ENCODE results near the gene MIXL1. TPM values are rescaled to one million over a fixed set of nuclear protein-coding genes. Genes with fewer than 3 reads are reported as not detected.
"Not testable (repeated sequence)": the region's sequence is repeated elsewhere in the genome, so short reads cannot be mapped to it uniquely, and the experiment has no call there.

The MIXL1 gene
- polyA plus RNA-seq, 1 donor, result 0.28 TPM

GRCh38 chr1:226201029-226201593 is 22.4 kb upstream of the MIXL1 start:
- 100% methylated on average over 1 of the region's 5 CpGs for WGBS (ENCODE audit: insufficient coverage, low lambda C conversion rate)
- no peaks in the 10 kb centered on the region for H3K9me3 ChIP-seq (ENCODE audit: control insufficient read depth, low read depth, low read length)
- H3K27me3 ChIP-seq (ENCODE audit: control insufficient read depth, insufficient read depth, low read length), result no peaks in the 10 kb centered on the region
- H3K4me3 ChIP-seq (ENCODE audit: low read length), result no peak overlapping the region
- no peaks in the 10 kb centered on the region for H3K36me3 ChIP-seq (ENCODE audit: control insufficient read depth, insufficient read depth, low read length)
- no peaks in the 10 kb centered on the region for H3K4me1 ChIP-seq (ENCODE audit: control insufficient read depth, insufficient read depth, low read length)
- DNase-seq, result no peak
- no peak overlapping the region for H3K27ac ChIP-seq (ENCODE audit: low read length)

GRCh38 chr1:226202246-226202645 is 21.2 kb upstream of the MIXL1 start:
- H3K4me1 ChIP-seq (ENCODE audit: control insufficient read depth, insufficient read depth, low read length), result no peaks in the 10 kb centered on the region
- H3K27ac ChIP-seq (ENCODE audit: low read length), result no peak overlapping the region
- H3K4me3 ChIP-seq (ENCODE audit: low read length), result no peak overlapping the region
- no peaks in the 10 kb centered on the region for H3K9me3 ChIP-seq (ENCODE audit: control insufficient read depth, low read depth, low read length)
- no peak for DNase-seq
- no peaks in the 10 kb centered on the region for H3K27me3 ChIP-seq (ENCODE audit: control insufficient read depth, insufficient read depth, low read length)
- H3K36me3 ChIP-seq (ENCODE audit: control insufficient read depth, insufficient read depth, low read length), result no peaks in the 10 kb centered on the region
- WGBS (ENCODE audit: insufficient coverage, low lambda C conversion rate), result 100% methylated on average over 1 of the region's 3 CpGs

GRCh38 chr1:226202666-226203065 is 20.8 kb upstream of the MIXL1 start:
- H3K36me3 ChIP-seq (ENCODE audit: control insufficient read depth, insufficient read depth, low read length); H3K27ac ChIP-seq (ENCODE audit: low read length); H3K27me3 ChIP-seq (ENCODE audit: control insufficient read depth, insufficient read depth, low read length); DNase-seq; H3K4me1 ChIP-seq (ENCODE audit: control insufficient read depth, insufficient read depth, low read length); H3K4me3 ChIP-seq (ENCODE audit: low read length); H3K9me3 ChIP-seq (ENCODE audit: control insufficient read depth, low read depth, low read length): not testable (repeated sequence)
- WGBS (ENCODE audit: insufficient coverage, low lambda C conversion rate), result no CpG with 5 or more reads among the region's 6 CpGs

GRCh38 chr1:226203240-226203639 is 20.2 kb upstream of the MIXL1 start:
- Histone ChIP-seq H3K27ac (ENCODE audit: low read length) (no peak overlapping the region), H3K4me3 (ENCODE audit: low read length) (no peak overlapping the region), H3K9me3 (ENCODE audit: control insufficient read depth, low read depth, low read length) (no peaks in the 10 kb centered on the region), H3K4me1 (ENCODE audit: control insufficient read depth, insufficient read depth, low read length) (no peaks in the 10 kb centered on the region), H3K27me3 (ENCODE audit: control insufficient read depth, insufficient read depth, low read length) (no peaks in the 10 kb centered on the region), H3K36me3 (ENCODE audit: control insufficient read depth, insufficient read depth, low read length) (no peaks in the 10 kb centered on the region)
- no CpG with 5 or more reads among the region's 1 CpG for WGBS (ENCODE audit: insufficient coverage, low lambda C conversion rate)
- no peak for DNase-seq

GRCh38 chr1:226203655-226204054 is 19.8 kb upstream of the MIXL1 start:
- Histone ChIP-seq H3K27ac (ENCODE audit: low read length) (no peak overlapping the region), H3K36me3 (ENCODE audit: control insufficient read depth, insufficient read depth, low read length) (no peaks in the 10 kb centered on the region), H3K4me1 (ENCODE audit: control insufficient read depth, insufficient read depth, low read length) (no peaks in the 10 kb centered on the region), H3K9me3 (ENCODE audit: control insufficient read depth, low read depth, low read length) (no peaks in the 10 kb centered on the region), H3K4me3 (ENCODE audit: low read length) (no peak overlapping the region), H3K27me3 (ENCODE audit: control insufficient read depth, insufficient read depth, low read length) (no peaks in the 10 kb centered on the region)
- no CpG with 5 or more reads among the region's 4 CpGs for WGBS (ENCODE audit: insufficient coverage, low lambda C conversion rate)
- no peak for DNase-seq

GRCh38 chr1:226204198-226204597 is 19.3 kb upstream of the MIXL1 start:
- Histone ChIP-seq H3K27me3 (ENCODE audit: control insufficient read depth, insufficient read depth, low read length) (no peaks in the 10 kb centered on the region), H3K36me3 (ENCODE audit: control insufficient read depth, insufficient read depth, low read length) (no peaks in the 10 kb centered on the region), H3K4me3 (ENCODE audit: low read length) (no peak overlapping the region), H3K9me3 (ENCODE audit: control insufficient read depth, low read depth, low read length) (no peaks in the 10 kb centered on the region), H3K4me1 (ENCODE audit: control insufficient read depth, insufficient read depth, low read length) (no peaks in the 10 kb centered on the region), H3K27ac (ENCODE audit: low read length) (no peak overlapping the region)
- no peak for DNase-seq

- Histone ChIP-seq H3K27me3 (ENCODE audit: control insufficient read depth, insufficient read depth, low read length) (no peaks in the 10 kb centered on the region), H3K4me1 (ENCODE audit: control insufficient read depth, insufficient read depth, low read length) (no peaks in the 10 kb centered on the region), H3K9me3 (ENCODE audit: control insufficient read depth, low read depth, low read length) (no peaks in the 10 kb centered on the region), H3K4me3 (ENCODE audit: low read length) (no peak overlapping the region), H3K27ac (ENCODE audit: low read length) (no peak overlapping the region), H3K36me3 (ENCODE audit: control insufficient read depth, insufficient read depth, low read length) (no peaks in the 10 kb centered on the region)
- no CpG with 5 or more reads among the region's 5 CpGs for WGBS (ENCODE audit: insufficient coverage, low lambda C conversion rate)
- no peak for DNase-seq
Measured at GRCh38 chr1:226207048-226207447, 16.4 kb upstream of the MIXL1 start.

- Histone ChIP-seq H3K27ac (ENCODE audit: low read length) (no peak overlapping the region), H3K4me3 (ENCODE audit: low read length) (no peak overlapping the region), H3K4me1 (ENCODE audit: control insufficient read depth, insufficient read depth, low read length) (no peaks in the 10 kb centered on the region), H3K27me3 (ENCODE audit: control insufficient read depth, insufficient read depth, low read length) (no peaks in the 10 kb centered on the region), H3K36me3 (ENCODE audit: control insufficient read depth, insufficient read depth, low read length) (no peaks in the 10 kb centered on the region), H3K9me3 (ENCODE audit: control insufficient read depth, low read depth, low read length) (no peaks in the 10 kb centered on the region)
- 58% methylated on average over 2 of the region's 17 CpGs for whole genome bisulfite sequencing (ENCODE audit: insufficient coverage, low lambda C conversion rate)
- no peak for DNase-seq
Measured at GRCh38 chr1:226209307-226210059, 14.0 kb upstream of the MIXL1 start.

- WGBS (ENCODE audit: insufficient coverage, low lambda C conversion rate), result no CpG with 5 or more reads among the region's 7 CpGs
- no peak overlapping the region for H3K4me3 ChIP-seq (ENCODE audit: low read length)
Measured at GRCh38 chr1:226210571-226211176, 12.8 kb upstream of the MIXL1 start.

GRCh38 chr1:226211181-226211821 is 12.2 kb upstream of the MIXL1 start:
- H3K4me3 ChIP-seq (ENCODE audit: low read length), result no peak overlapping the region
- no peak overlapping the region for H3K27ac ChIP-seq (ENCODE audit: low read length)
- H3K4me1 ChIP-seq (ENCODE audit: control insufficient read depth, insufficient read depth, low read length), result no peaks in the 10 kb centered on the region
- WGBS (ENCODE audit: insufficient coverage, low lambda C conversion rate), result no CpG with 5 or more reads among the region's 5 CpGs
- no peak for DNase-seq
- H3K36me3 ChIP-seq (ENCODE audit: control insufficient read depth, insufficient read depth, low read length), result no peaks in the 10 kb centered on the region
- no peaks in the 10 kb centered on the region for H3K9me3 ChIP-seq (ENCODE audit: control insufficient read depth, low read depth, low read length)
- H3K27me3 ChIP-seq (ENCODE audit: control insufficient read depth, insufficient read depth, low read length), result no peaks in the 10 kb centered on the region

More at GRCh38 chr1:226210571-226211176, 12.8 kb upstream of the MIXL1 start:
- Histone ChIP-seq H3K27ac (ENCODE audit: low read length) (no peak overlapping the region), H3K36me3 (ENCODE audit: control insufficient read depth, insufficient read depth, low read length) (no peaks in the 10 kb centered on the region), H3K4me1 (ENCODE audit: control insufficient read depth, insufficient read depth, low read length) (no peaks in the 10 kb centered on the region), H3K9me3 (ENCODE audit: control insufficient read depth, low read depth, low read length) (no peaks in the 10 kb centered on the region), H3K27me3 (ENCODE audit: control insufficient read depth, insufficient read depth, low read length) (no peaks in the 10 kb centered on the region)
- DNase-seq, result no peak

Measured in large intestine (tissue), 3 donors.